ENCODE results near the gene KHSRP. TPM values are rescaled to one million over a fixed set of nuclear protein-coding genes. Genes with fewer than 3 reads are reported as not detected.

Gene KHSRP
- total RNA-seq, 1 experiment from 2014 or later, result 373 TPM

DNA sequence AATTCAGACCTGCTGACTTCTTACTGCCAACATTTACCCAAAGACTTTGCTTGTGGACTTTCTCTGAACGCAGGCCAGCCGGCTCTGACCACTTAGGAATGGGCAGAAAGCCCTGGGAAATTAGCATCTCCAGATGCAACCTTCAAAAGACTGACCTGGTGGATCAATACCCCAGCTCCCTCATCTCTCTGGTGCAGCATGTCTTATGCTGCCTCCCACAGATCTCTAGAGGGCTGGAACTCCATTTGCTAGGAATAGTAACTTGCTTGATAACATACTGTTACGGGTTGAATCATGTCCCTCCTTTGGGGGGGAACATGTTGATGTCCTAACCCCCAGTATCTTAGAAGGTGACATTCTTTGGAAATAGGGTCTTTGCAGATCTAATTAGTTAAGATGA, 21.8 kb upstream of the KHSRP start:
- intact Hi-C loops (cut with micrococcal nuclease), result no loop called here
- ChIA-PET CTCF (no interaction called here), POLR2A (ENCODE audit: unreplicated experiment) (no interaction called here)
- no peak for ATAC-seq
- Histone ChIP-seq H3K9me2 (replicated peaks; ENCODE audit: low read length) (no peaks in the 10 kb centered on the region), H3K4me2 (ENCODE audit: low read length) (no peak overlapping the region), H3K79me2 (ENCODE audit: low read length) (no peaks in the 10 kb centered on the region), H3K9ac (ENCODE audit: low read length) (no peak overlapping the region), H3K27me3 (ENCODE audit: low read length) (no peaks in the 10 kb centered on the region), H3F3A (ENCODE audit: low read length, unreplicated experiment) (no peaks in the 10 kb centered on the region), H4K20me1 (ENCODE audit: low read length) (no peaks in the 10 kb centered on the region), H2AFZ (ENCODE audit: low read length) (no peak overlapping the region), H3K4me3 (ENCODE audit: low read length) (no peak overlapping the region), H3K4me1 (ENCODE audit: insufficient read depth, low read length) (no peaks in the 10 kb centered on the region), H3K27ac (ENCODE audit: low read length) (no peak overlapping the region), H3K9me3 (ENCODE audit: low read length) (no peaks in the 10 kb centered on the region), H3K36me3 (ENCODE audit: low read depth, low read length) (no peaks in the 10 kb centered on the region)
- no peak for DNase-seq
- no peak for TF ChIP-seq EZH2phosphoT487 (IDR thresholded peaks at IDR 0.05; ENCODE audit: borderline replicate concordance, low read length)
- TF ChIP-seq EZH2 (IDR thresholded peaks at IDR 0.05; ENCODE audit: low read length, unreplicated experiment), result no peak
- TF ChIP-seq, protein P1, sequence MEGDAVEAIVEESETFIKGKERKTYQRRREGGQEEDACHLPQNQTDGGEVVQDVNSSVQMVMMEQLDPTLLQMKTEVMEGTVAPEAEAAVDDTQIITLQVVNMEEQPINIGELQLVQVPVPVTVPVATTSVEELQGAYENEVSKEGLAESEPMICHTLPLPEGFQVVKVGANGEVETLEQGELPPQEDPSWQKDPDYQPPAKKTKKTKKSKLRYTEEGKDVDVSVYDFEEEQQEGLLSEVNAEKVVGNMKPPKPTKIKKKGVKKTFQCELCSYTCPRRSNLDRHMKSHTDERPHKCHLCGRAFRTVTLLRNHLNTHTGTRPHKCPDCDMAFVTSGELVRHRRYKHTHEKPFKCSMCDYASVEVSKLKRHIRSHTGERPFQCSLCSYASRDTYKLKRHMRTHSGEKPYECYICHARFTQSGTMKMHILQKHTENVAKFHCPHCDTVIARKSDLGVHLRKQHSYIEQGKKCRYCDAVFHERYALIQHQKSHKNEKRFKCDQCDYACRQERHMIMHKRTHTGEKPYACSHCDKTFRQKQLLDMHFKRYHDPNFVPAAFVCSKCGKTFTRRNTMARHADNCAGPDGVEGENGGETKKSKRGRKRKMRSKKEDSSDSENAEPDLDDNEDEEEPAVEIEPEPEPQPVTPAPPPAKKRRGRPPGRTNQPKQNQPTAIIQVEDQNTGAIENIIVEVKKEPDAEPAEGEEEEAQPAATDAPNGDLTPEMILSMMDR (conservative IDR thresholded peaks at IDR 0.05; ENCODE audit: low read depth, low read length), result no peak
- no TSS peak for BruUV-seq (replicated peaks)

DNA sequence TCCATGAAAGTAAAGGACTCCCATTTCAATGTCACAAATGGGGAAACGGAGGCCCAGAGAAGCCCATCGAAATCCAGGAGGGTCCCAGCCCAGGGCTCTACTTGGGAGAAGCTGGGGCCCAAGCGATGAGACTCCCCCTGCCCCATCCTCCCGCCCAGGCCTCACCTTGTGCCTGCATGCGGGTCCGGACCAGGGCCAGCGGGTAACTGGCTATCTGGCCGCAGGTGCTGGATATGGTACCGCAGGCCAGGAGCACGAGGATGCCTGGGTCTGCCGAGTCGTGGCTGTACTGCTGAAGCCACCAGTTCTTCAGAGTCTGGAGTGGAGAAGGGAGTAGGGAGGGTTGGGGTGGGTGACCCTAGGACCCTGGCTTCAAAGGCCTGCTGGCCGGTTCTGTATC, 19.4 kb upstream of the KHSRP start:
- Histone ChIP-seq H3K9me3 (ENCODE audit: low read length) (no peaks in the 10 kb centered on the region), H3K4me2 (ENCODE audit: low read length) (no peak overlapping the region), H3K79me2 (ENCODE audit: low read length) (no peaks in the 10 kb centered on the region), H3K27ac (ENCODE audit: low read length) (no peak overlapping the region), H4K20me1 (ENCODE audit: low read length) (no peaks in the 10 kb centered on the region), H3K4me1 (ENCODE audit: insufficient read depth, low read length) (no peaks in the 10 kb centered on the region), H3K27me3 (ENCODE audit: low read length) (no peaks in the 10 kb centered on the region), H3K9ac (ENCODE audit: low read length) (no peak overlapping the region), H3K9me2 (replicated peaks; ENCODE audit: low read length) (no peaks in the 10 kb centered on the region), H3F3A (ENCODE audit: low read length, unreplicated experiment) (no peaks in the 10 kb centered on the region), H2AFZ (ENCODE audit: low read length) (no peak overlapping the region), H3K36me3 (ENCODE audit: low read depth, low read length) (no peaks in the 10 kb centered on the region), H3K4me3 (ENCODE audit: low read length) (no peak overlapping the region)
- intact Hi-C loops (cut with micrococcal nuclease), result no loop called here
- no TSS peak for BruUV-seq (replicated peaks)
- TF ChIP-seq EZH2 (IDR thresholded peaks at IDR 0.05; ENCODE audit: low read length, unreplicated experiment), result no peak
- TF ChIP-seq EZH2phosphoT487 (IDR thresholded peaks at IDR 0.05; ENCODE audit: borderline replicate concordance, low read length), result no peak
- TF ChIP-seq, protein P1 (conservative IDR thresholded peaks at IDR 0.05; ENCODE audit: low read depth, low read length), result no peak
- DNase-seq (no peak), ATAC-seq (no peak)
- CTCF ChIA-PET, result no interaction called here
- POLR2A ChIA-PET (ENCODE audit: unreplicated experiment), result no interaction called here

DNA sequence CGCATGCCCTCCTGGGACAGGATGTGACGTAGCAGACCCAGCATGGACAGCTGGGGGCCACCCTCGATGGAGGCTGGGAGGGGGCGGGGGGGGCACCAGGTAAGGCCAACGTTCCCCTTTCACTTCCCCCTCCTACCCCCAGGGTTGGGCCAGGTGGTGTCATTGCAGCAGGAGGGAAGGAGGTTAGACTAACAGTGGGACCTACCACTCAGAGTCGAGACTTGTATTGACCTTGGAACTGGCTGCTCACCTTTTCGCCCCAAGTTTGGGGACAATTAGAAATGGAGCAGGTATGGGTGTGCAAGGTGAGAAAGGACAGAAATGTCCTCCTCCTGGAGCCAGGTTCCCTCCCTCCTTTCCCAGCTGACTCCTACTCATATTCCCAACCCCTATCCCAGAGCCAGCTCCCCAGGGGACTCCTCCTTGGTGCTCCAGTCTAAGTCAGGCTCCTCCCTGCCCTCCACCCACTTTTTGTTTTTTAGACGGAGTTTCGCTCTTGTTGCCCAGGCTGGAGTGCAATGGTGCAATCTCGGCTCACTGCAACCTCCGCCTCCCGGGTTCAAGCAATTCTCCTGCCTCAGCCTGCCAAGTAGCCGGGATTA, 17.6 kb upstream of the KHSRP start:
- H3K27me3 ChIP-seq (ENCODE audit: low read length), result no peaks in the 10 kb centered on the region
- no peaks in the 10 kb centered on the region for H3K4me1 ChIP-seq (ENCODE audit: insufficient read depth, low read length)
- no peak overlapping the region for H3K4me2 ChIP-seq (ENCODE audit: low read length)
- intact Hi-C loops (cut with micrococcal nuclease), result no loop called here
- no peak overlapping the region for H3K27ac ChIP-seq (ENCODE audit: low read length)
- ATAC-seq (no peak), DNase-seq (no peak)
- H3F3A ChIP-seq (ENCODE audit: low read length, unreplicated experiment), result no peaks in the 10 kb centered on the region
- no peaks in the 10 kb centered on the region for H3K9me2 ChIP-seq (replicated peaks; ENCODE audit: low read length)
- H4K20me1 ChIP-seq (ENCODE audit: low read length), result no peaks in the 10 kb centered on the region
- H3K36me3 ChIP-seq (ENCODE audit: low read depth, low read length), result no peaks in the 10 kb centered on the region
- H3K79me2 ChIP-seq (ENCODE audit: low read length), result no peaks in the 10 kb centered on the region
- no peak overlapping the region for H2AFZ ChIP-seq (ENCODE audit: low read length)
- H3K9me3 ChIP-seq (ENCODE audit: low read length), result no peaks in the 10 kb centered on the region
- H3K4me3 ChIP-seq (ENCODE audit: low read length), result no peak overlapping the region
- no TSS peak for BruUV-seq (replicated peaks)
- H3K9ac ChIP-seq (ENCODE audit: low read length), result no peak overlapping the region
- ChIA-PET POLR2A (ENCODE audit: unreplicated experiment) (no interaction called here), CTCF (no interaction called here)
- TF ChIP-seq EZH2phosphoT487 (IDR thresholded peaks at IDR 0.05; ENCODE audit: borderline replicate concordance, low read length), result no peak
- TF ChIP-seq EZH2 (IDR thresholded peaks at IDR 0.05; ENCODE audit: low read length, unreplicated experiment), result no peak
- TF ChIP-seq, protein P1 (conservative IDR thresholded peaks at IDR 0.05; ENCODE audit: low read depth, low read length), result no peak
